TTC549 (cell line): ENCODE data around the gene AMFR.
"Not testable (repeated sequence)": the region's sequence is repeated elsewhere in the genome, so short reads cannot be mapped to it uniquely, and the experiment has no call there.

Experiments used
- FAIRE-seq: peaks from 2 replicates; lab custom pipeline; 2012; peaks lifted over from hg19 to GRCh38; lab: Jason Lieb, UNC

AMFR gene

GRCh38 chr16:56388209-56388608 lies 37.1 kb downstream of the AMFR start:
- FAIRE-seq, result no peak

GRCh38 chr16:56387396-56387795 lies 37.9 kb downstream of the AMFR start:
- FAIRE-seq, result no peak

- no peak for FAIRE-seq
These were observed 41.1 kb downstream of the AMFR start for GRCh38 chr16:56384074-56384721.

- FAIRE-seq, result no peak
These were observed 42.4 kb downstream of the AMFR start for GRCh38 chr16:56382901-56383355.

- no peak for FAIRE-seq
These were observed 42.9 kb downstream of the AMFR start for GRCh38 chr16:56382459-56382858.

- not testable (repeated sequence) for FAIRE-seq
These were observed 44.4 kb downstream of the AMFR start for GRCh38 chr16:56380778-56381485.

- FAIRE-seq, result not testable (repeated sequence)
These were observed 46.3 kb downstream of the AMFR start for GRCh38 chr16:56379044-56379443.

- FAIRE-seq, result not testable (repeated sequence)
These were observed 49.6 kb downstream of the AMFR start for GRCh38 chr16:56375792-56376191.

- FAIRE-seq, result no peak
These were observed 52.3 kb downstream of the AMFR start for GRCh38 chr16:56373003-56373402.

- no peak for FAIRE-seq
These were observed 53.2 kb downstream of the AMFR start for GRCh38 chr16:56372013-56372634.

GRCh38 chr16:56371660-56371937 lies 53.7 kb downstream of the AMFR start:
- no peak for FAIRE-seq

GRCh38 chr16:56370875-56371659 lies 54.3 kb downstream of the AMFR start:
- no peak for FAIRE-seq

- no peak for FAIRE-seq
These were observed 55.0 kb downstream of the AMFR start for GRCh38 chr16:56370185-56370874.

GRCh38 chr16:56369202-56369601 lies 56.1 kb downstream of the AMFR start:
- no peak for FAIRE-seq

GRCh38 chr16:56368545-56368944 lies 56.8 kb downstream of the AMFR start:
- FAIRE-seq, result no peak

GRCh38 chr16:56367764-56368163 lies 57.6 kb downstream of the AMFR start:
- FAIRE-seq, result no peak

- no peak for FAIRE-seq
These were observed 58.4 kb downstream of the AMFR start for GRCh38 chr16:56366945-56367344.

GRCh38 chr16:56365552-56365951 lies 59.8 kb downstream of the AMFR start:
- no peak for FAIRE-seq

GRCh38 chr16:56364865-56365264 lies 60.5 kb downstream of the AMFR start:
- no peak for FAIRE-seq

GRCh38 chr16:56363781-56364565 lies 61.4 kb downstream of the AMFR start:
- no peak for FAIRE-seq

GRCh38 chr16:56363181-56363716 lies 62.1 kb downstream of the AMFR start:
- FAIRE-seq, result no peak
